Upper lobe of left lung (tissue), 6 donors: ENCODE measurements around the gene GPR158. TPM values are rescaled to one million over a fixed set of nuclear protein-coding genes. Genes with fewer than 3 reads are reported as not detected.

ENCODE experiments used
- ATAC-seq, 2 donors: fragments of 200-7000 bp; cut with Tn5 transposase; one replicate each; pipeline ENCODE4 v1.9.1; 2022; ENCODE audit warnings: mild to moderate bottlenecking in 2 of 2, moderate library complexity in 2 of 2; ENCODE audit not compliant: low FRiP score in 2 of 2
- DNase-seq, 2 donors: peaks; one replicate each; pipeline ENCODE4 v3.0.0-alpha.2; 2019 to 2020
- H3K27ac ChIP-seq, 4 donors: fragments of 200-600 bp; sonication (generic); one replicate each; pipeline ENCODE4 v1.5.1; 2016 to 2019
- H3K27me3 ChIP-seq, 4 donors: fragments of 200-600 bp; sonication (generic); one replicate each; pipeline ENCODE4 v1.5.1; 2017 to 2019
- H3K36me3 ChIP-seq, 4 donors: fragments of 200-600 bp; sonication (generic); one replicate each; pipeline ENCODE4 v1.5.1; 2016 to 2019
- H3K4me1 ChIP-seq, 4 donors: fragments of 200-600 bp; sonication (generic); one replicate each; pipeline ENCODE4 v1.5.1; 2018 to 2019
- H3K4me3 ChIP-seq, 4 donors: fragments of 200-600 bp; sonication (generic); one replicate each; pipeline ENCODE4 v1.5.1; 2017 to 2019; ENCODE audit warnings: mild to moderate bottlenecking in 2 of 4, moderate library complexity in 1 of 4
- H3K9me3 ChIP-seq, 4 donors: fragments of 200-600 bp; sonication (generic); one replicate each; pipeline ENCODE4 v1.5.1; 2018 to 2019
- EP300 ChIP-seq, 4 donors: sonication (generic); formaldehyde crosslinking; IDR thresholded peaks; one replicate each; pipeline ENCODE4 v1.5.1; 2017; ENCODE audit warnings: antibody characterized with exemption in 4 of 4, control low read depth in 2 of 4
- POLR2A ChIP-seq, 4 donors: fragments of 450-650 bp; IDR thresholded peaks; one replicate each; pipeline ENCODE4 v1.5.1; 2016 to 2017; ENCODE audit warnings: antibody characterized with exemption in 4 of 4, mild to moderate bottlenecking in 2 of 4
- POLR2AphosphoS5 ChIP-seq, 2 donors: sonication (generic); formaldehyde crosslinking; IDR thresholded peaks; one replicate each; pipeline ENCODE4 v1.5.1; 2017; ENCODE audit warnings: antibody characterized with exemption in 2 of 2
- WGBS, 2 donors: methylation state at CpG; one replicate each; pipeline ENCODE4 v1.1.5; 2017 to 2018; 5-methylcytosine and 5-hydroxymethylcytosine counted together
- total RNA-seq, 6 donors: library from RNA; depleted of rRNA in 4 of 6; stranded (reverse); fragments of >200 nt in 4 of 6; gene quantifications; one replicate each; pipeline versions ENCODE4 v1.1.0 to v1.2.1, GENCODE V29; 2016 to 2021
- TF ChIP-seq, protein P1 (sequence below), 6 experiments: fragments of 450-650 bp in 4 of 6; fragments of 200-600 bp in 2 of 6; sonication (generic) in 2 of 6; IDR thresholded peaks; one replicate each; pipeline ENCODE4 v1.5.1; 2016 to 2019; ENCODE audit warnings: antibody characterized with exemption in 6 of 6
- donor health status: DM: no; HTN: no; CAD: no; lungs with moderate emphysema.
- donor health status: DM: no; HTN: yes; CAD: no; lungs with severe emphysema.

Gene GPR158
- total RNA-seq, 6 donors from 2014 or later, result 0.03 to 0.09 TPM; not detected in 4

GRCh38 chr10:25561758-25562157, 387.0 kb downstream of the GPR158 start:
- no peak overlapping the region for H3K4me3 ChIP-seq
- no peaks in the 10 kb centered on the region for H3K27me3 ChIP-seq
- H3K27ac ChIP-seq, result no peak overlapping the region
- H3K36me3 ChIP-seq, result no peaks in the 10 kb centered on the region
- DNase-seq (no peak), ATAC-seq (no peak)
- TF ChIP-seq POLR2A (IDR thresholded peaks at IDR 0.05) (no peak), EP300 (IDR thresholded peaks at IDR 0.05) (no peak), POLR2AphosphoS5 (IDR thresholded peaks at IDR 0.05) (no peak)
- TF ChIP-seq, protein P1, sequence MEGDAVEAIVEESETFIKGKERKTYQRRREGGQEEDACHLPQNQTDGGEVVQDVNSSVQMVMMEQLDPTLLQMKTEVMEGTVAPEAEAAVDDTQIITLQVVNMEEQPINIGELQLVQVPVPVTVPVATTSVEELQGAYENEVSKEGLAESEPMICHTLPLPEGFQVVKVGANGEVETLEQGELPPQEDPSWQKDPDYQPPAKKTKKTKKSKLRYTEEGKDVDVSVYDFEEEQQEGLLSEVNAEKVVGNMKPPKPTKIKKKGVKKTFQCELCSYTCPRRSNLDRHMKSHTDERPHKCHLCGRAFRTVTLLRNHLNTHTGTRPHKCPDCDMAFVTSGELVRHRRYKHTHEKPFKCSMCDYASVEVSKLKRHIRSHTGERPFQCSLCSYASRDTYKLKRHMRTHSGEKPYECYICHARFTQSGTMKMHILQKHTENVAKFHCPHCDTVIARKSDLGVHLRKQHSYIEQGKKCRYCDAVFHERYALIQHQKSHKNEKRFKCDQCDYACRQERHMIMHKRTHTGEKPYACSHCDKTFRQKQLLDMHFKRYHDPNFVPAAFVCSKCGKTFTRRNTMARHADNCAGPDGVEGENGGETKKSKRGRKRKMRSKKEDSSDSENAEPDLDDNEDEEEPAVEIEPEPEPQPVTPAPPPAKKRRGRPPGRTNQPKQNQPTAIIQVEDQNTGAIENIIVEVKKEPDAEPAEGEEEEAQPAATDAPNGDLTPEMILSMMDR (IDR thresholded peaks at IDR 0.05), result no peak
- 93% methylated on average over 2 of the region's 2 CpGs for WGBS, 2 donors
- no peaks in the 10 kb centered on the region for H3K4me1 ChIP-seq
- H3K9me3 ChIP-seq, result no peaks in the 10 kb centered on the region

DNA sequence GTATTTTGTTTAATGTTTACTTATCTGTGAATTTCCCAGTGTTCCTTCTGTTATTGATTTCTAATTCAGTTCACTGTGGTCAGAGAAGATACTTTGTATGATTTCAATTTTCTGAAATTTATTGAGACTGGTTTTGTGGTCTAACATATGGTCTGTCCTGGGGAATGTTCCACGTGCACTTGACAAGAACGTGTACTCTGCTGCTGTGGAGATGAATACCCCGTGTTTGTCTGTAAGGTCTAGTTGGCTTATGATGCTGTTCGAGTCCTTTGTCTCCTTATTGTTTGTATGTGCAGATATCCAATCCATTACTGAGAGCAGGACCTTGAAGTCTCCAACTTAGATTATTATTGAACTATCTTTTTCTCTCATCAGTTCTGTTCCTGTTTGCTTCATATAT, 387.7 kb downstream of the GPR158 start:
- no peaks in the 10 kb centered on the region for H3K36me3 ChIP-seq
- WGBS, 2 donors, result 79 to 87% methylated on average over 4 of the region's 4 CpGs
- TF ChIP-seq EP300 (IDR thresholded peaks at IDR 0.05) (no peak), POLR2A (IDR thresholded peaks at IDR 0.05) (no peak), POLR2AphosphoS5 (IDR thresholded peaks at IDR 0.05) (no peak)
- TF ChIP-seq, protein P1 (IDR thresholded peaks at IDR 0.05), result no peak

DNA sequence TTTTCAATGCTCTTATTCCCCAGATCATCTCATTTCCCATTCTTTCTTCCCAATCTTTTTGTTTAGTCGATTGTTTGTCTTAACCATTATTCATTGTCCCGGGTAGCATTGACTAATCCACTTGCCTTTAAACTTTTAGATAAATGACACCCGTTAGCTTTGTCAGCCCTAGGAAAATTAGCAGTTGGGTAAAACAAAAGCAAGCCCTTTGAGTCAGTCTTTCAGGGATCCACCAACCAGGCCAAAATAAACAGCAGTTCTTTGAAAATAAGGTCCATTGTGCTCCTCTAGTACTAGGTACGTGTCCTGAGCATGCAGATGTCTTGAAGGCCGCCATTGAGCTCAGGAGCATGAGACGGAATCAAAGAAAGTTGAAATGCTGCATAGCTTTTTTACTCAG, 389.6 kb downstream of the GPR158 start:
- 77 to 80% methylated on average over 6 of the region's 6 CpGs for whole genome bisulfite sequencing, 2 donors
- Histone ChIP-seq H3K9me3 (no peaks in the 10 kb centered on the region), H3K4me3 (no peak overlapping the region), H3K36me3 (no peaks in the 10 kb centered on the region), H3K27ac (no peak overlapping the region), H3K4me1 (no peaks in the 10 kb centered on the region), H3K27me3 (no peaks in the 10 kb centered on the region)
- TF ChIP-seq POLR2AphosphoS5 (IDR thresholded peaks at IDR 0.05) (no peak), POLR2A (IDR thresholded peaks at IDR 0.05) (no peak), EP300 (IDR thresholded peaks at IDR 0.05) (no peak)
- TF ChIP-seq, protein P1 (IDR thresholded peaks at IDR 0.05), result no peak
- DNase-seq (no peak), ATAC-seq (no peak)

More for the DNA sequence above, 387.7 kb downstream of the GPR158 start:
- ATAC-seq, result no peak
- Histone ChIP-seq H3K4me1 (no peaks in the 10 kb centered on the region), H3K27ac (no peak overlapping the region), H3K27me3 (no peaks in the 10 kb centered on the region), H3K9me3 (no peaks in the 10 kb centered on the region), H3K4me3 (no peak overlapping the region)
- no peak for DNase-seq

- TF ChIP-seq, protein P1 (IDR thresholded peaks at IDR 0.05), result no peak
- TF ChIP-seq POLR2A (IDR thresholded peaks at IDR 0.05), result no peak
- no peak for TF ChIP-seq EP300 (IDR thresholded peaks at IDR 0.05)
- TF ChIP-seq POLR2AphosphoS5 (IDR thresholded peaks at IDR 0.05), result no peak
- Histone ChIP-seq H3K27ac (no peak overlapping the region), H3K36me3 (no peaks in the 10 kb centered on the region), H3K9me3 (no peaks in the 10 kb centered on the region), H3K4me1 (no peaks in the 10 kb centered on the region), H3K27me3 (no peaks in the 10 kb centered on the region), H3K4me3 (no peak overlapping the region)
- DNase-seq (no peak), ATAC-seq (no peak)
- WGBS, 2 donors, result 60 to 68% methylated on average over 7 of the region's 7 CpGs
Measured at GRCh38 chr10:25565570-25565969, 390.8 kb downstream of the GPR158 start.

- no peak overlapping the region for H3K27ac ChIP-seq
- whole genome bisulfite sequencing, 2 donors, result 65 to 66% methylated on average over 3 of the region's 3 CpGs
- no peak for TF ChIP-seq EP300 (IDR thresholded peaks at IDR 0.05)
- no peak for TF ChIP-seq POLR2AphosphoS5 (IDR thresholded peaks at IDR 0.05)
- TF ChIP-seq POLR2A (IDR thresholded peaks at IDR 0.05), result no peak
- TF ChIP-seq, protein P1 (IDR thresholded peaks at IDR 0.05), result no peak
- H3K4me1 ChIP-seq, result no peaks in the 10 kb centered on the region
- H3K27me3 ChIP-seq, result no peaks in the 10 kb centered on the region
- no peaks in the 10 kb centered on the region for H3K36me3 ChIP-seq
- no peak overlapping the region for H3K4me3 ChIP-seq
- ATAC-seq (no peak), DNase-seq (no peak)
- H3K9me3 ChIP-seq, result no peaks in the 10 kb centered on the region
Measured at GRCh38 chr10:25573316-25573715, 398.5 kb downstream of the GPR158 start.
